ENCODE results near the gene SOX5.

The SOX5 gene

DNA sequence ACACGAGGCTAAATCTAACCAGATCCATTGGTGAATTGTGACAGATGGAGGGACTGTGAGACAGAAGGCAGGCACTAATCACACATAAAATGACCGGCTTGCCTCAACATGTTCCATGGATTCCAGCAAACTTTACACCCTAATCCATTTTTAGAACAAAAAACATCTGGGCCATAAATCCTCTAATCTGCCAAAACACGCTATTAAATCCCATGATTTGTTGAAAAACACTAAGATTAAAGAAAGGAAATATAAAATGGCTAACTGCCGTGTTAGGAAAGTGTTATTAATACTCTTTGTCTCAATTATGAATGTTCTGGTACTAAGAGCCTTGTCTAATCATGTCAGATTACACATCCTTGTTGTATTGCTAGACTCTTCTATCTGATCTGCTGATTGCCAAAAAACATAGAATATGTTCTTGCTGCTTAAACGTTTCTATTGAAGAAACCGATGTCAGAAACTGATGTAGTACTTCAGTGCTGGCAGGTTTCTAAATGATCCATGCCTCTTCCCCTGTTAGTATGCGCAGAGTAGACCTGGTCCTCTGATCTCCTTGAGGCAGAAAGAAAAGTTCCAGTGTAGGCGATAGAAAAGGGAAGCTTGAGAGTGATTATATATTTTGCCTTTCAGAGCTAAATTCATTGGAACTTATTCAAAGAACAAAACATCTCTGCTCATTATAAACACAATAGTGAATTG is 384.9 kb downstream of the SOX5 start:
- FAIRE-seq: no peak

DNA sequence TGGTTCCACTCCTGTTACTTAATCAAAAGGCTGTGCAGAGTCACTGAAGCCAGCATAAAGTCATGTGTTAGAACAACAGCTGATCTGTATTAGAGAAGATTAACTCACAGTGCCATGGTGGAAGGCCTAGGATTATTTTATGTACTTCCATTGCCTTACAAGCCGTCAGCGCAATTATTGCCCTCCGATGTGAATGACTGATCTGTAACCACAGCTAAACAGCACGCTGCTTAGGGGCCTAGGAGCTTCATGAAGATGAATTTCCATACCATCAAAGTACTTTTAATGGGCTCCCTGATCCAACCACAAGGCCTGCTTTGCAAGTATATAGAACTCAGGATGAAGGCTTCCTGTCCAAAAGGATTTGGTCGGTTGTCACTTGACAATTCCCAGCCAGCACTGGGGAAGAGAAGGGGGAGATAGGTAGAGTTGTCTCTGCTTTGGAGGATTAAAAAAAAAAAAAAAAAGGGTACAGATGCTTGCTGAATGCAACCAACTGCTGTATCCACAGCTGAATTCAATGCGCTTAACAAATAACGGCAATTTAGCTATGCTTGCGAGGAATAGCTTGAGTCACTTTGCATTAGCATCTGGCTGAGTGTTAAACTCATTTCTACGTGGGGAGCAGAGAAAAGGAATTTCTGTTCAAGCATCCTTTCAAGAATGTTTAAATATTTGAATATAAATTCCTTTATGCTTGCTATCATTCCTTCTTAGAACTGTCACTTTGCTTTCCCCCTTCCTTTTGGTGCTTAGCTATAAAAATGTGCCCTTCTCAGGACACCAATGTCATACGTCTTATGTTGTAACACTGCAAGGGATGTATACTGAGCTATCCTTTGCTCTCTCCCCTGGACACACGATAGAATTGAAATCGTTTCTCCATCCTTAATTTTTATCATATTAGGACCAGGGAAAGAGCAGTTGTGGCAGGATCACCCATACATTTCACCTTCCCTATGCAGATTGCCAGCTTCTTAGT is 387.8 kb downstream of the SOX5 start:
- no peak for FAIRE-seq
- no peak for DNase-seq (ENCODE audit: extremely low spot score, insufficient read length, low read depth)

More for the DNA sequence above, 384.9 kb downstream of the SOX5 start:
- DNase-seq (ENCODE audit: extremely low spot score, insufficient read length, low read depth): no peak

DNA sequence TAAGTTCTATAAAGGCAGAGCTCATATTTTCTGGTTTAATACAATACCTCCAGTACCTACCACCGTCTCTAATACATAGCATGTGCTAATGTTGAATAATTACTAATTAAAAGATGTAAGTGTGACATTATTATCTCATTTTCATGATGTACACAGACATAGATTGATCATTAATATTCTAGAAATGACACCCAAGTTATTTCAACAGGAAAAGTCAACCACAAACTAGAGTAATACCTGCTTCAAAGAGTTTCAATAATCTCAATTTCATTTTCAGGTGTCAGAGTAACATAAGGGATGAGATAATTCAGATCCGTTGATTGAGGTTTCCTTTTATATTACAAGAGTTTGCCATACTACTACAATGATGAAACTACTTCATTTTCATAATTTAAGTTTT is 388.9 kb downstream of the SOX5 start:
- peak; percentile 73 for FAIRE-seq
- no peak for DNase-seq (ENCODE audit: extremely low spot score, insufficient read length, low read depth)

DNA sequence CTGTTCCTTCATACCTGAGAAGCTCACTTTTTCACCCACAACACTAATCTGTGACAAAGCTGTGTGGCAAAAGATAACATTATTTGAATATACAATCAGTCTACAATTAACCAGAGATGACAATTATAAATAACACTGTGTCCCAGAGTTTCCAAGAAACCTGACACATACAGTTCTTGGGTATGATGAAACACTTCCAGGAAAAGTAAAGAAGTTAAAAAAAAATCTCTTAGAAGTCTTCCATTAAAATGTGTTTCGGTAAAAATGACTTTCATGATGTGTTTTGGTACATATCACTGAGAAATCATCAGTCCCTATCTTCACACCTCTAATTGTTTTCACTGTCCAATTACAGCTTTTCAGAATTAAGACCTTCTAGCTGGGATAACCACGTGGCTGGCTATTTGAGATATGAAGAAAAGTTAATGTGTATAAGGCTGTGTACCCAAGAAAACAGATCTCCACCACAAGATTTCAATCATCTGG is 390.2 kb downstream of the SOX5 start:
- DNase-seq (ENCODE audit: extremely low spot score, insufficient read length, low read depth) (no peak), FAIRE-seq (peak; percentile 9)

DNA sequence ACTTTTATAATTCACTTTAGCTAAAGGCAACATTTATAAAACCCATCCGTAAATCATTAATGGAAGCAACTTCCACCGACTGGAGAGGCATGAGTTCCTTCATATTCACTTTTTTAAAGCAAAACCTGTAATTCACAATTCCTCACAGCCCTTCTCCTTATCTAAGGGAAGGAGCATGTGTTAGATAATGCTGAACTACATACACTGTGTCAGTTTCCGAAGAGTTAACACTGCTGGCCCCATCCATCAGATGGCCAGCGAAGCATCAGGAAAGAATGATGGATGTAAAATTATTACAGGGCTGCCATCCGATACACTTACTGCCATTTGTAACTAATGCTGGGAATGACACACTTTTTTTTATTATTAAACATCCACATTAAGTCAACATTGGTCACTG is 392.8 kb downstream of the SOX5 start:
- no peak for FAIRE-seq
- DNase-seq (ENCODE audit: extremely low spot score, insufficient read length, low read depth): no peak

DNA sequence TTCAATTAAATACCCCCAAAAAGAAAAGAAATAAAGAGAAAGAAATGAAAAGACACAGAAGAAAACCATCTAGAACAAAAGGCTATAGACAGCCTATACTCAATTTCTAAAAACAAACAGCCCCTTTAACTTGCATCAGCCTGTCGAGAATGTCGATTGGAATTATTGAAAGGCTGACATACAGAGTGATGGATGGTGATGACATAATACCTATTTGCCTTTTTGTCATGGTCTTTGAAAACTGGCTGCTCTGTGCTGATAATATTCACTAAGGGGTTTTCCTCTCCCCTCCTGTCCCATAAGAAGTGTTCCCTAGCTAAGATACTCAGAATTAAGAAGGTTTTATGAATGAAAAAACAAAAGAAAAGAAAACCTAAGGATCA is 393.7 kb downstream of the SOX5 start:
- FAIRE-seq: no peak
- DNase-seq (ENCODE audit: extremely low spot score, insufficient read length, low read depth): no peak

DNA sequence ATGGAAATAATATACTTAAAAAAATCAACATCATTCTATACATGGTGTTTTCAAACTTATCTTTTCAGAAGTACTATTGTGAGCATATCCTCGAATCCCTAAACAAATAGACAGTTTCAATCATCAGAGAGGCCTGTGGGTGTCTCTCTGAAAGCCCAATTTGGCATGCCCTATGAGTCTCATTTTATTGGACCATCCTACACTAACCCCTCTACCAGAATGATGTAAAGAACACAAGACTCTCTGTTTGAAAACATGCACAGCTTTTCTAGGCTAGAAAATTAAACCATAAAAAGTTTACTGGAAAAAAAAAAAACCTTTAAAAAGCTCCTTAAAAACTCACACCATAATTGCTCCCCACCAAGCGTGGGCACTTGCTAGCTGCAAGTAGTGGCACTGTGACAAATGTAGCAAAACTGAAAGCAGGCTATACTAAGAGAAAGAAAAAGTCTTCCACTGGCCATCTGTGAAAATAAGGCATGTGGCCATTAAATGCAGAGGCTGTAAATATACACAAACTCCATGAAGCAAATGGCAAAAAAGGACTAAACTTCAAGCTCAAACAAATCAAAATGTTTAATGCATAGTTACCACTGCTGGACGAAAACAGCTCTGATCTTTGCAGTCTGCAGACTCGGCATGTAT is 394.2 kb downstream of the SOX5 start:
- FAIRE-seq: no peak
- DNase-seq (ENCODE audit: extremely low spot score, insufficient read length, low read depth): no peak

DNA sequence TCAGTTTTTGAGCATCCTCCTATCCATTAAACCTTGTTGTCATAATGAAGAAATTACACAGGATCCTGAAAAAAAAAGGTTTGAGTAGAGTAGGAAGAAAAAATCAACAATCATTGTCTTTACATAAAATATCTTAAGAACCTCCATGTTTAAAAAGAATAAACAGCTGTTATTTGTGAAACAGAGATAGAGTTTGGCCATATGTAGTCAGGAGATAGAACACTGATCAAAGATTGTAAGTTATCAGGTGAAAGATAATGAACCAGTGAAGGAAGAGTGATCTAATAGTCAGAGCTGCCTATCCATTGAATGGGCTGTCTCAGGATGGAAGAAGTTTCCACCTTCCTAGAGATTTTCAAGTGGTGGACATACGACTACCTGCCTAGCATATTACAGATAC is 397.1 kb downstream of the SOX5 start:
- FAIRE-seq: no peak
- no peak for DNase-seq (ENCODE audit: extremely low spot score, insufficient read length, low read depth)

DNA sequence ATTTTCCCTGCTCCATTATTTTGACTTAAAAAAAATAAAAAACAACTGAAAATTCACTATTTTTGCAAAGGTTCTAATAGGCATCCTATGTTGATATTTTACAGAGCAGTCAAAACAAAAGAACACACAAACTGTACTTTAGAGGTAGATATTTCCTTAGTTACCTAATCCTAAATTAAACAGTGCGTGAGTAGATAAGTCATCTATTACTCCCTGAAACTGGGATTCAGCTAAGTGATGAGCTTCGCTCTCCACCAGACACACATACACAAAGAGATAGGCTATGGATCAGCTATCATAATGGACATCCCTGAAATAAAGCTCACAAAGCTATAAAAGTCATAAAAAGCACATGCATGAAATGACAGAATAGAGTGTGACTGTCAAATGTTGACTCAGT is 398.7 kb downstream of the SOX5 start:
- DNase-seq (ENCODE audit: extremely low spot score, insufficient read length, low read depth): no peak
- FAIRE-seq: no peak

DNA sequence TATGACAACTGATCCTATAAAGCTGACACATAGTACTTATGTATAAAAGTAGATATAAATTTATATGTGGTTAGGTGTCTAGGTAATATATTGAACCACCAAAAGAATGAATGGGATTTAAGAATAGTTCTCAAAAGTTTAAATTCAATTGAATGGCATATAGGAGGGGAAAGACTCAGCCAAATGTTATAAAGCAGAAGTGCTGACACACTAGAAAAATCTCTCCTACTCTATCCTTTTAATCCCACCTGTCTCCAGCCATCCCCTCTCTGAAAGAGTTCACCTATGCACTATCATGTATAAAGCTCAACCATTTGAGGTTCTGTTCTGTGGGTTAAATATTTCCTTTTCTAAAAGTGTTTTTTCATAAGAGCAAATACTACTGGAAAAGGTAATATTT is 400.7 kb downstream of the SOX5 start:
- no peak for DNase-seq (ENCODE audit: extremely low spot score, insufficient read length, low read depth)
- FAIRE-seq: no peak

DNA sequence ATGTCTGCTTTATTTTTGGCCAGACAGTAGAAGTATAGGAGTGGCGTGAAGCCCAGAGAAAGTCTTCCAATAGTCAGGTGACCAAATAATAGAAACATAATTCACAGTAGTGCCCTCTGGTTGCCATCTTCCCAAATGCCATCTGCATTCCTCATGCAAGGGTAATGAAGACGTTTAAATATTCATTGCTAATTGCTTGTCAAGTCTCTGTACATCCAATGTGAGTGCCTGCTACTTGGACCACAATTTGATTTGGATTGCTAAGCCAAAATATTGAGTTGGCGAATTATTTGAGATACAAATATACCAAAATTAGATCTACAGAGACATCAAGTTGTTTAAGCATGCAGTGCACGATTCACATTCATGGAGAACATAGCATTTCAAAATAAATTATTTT is 402.7 kb downstream of the SOX5 start:
- no peak for DNase-seq (ENCODE audit: extremely low spot score, insufficient read length, low read depth)
- no peak for FAIRE-seq

DNA sequence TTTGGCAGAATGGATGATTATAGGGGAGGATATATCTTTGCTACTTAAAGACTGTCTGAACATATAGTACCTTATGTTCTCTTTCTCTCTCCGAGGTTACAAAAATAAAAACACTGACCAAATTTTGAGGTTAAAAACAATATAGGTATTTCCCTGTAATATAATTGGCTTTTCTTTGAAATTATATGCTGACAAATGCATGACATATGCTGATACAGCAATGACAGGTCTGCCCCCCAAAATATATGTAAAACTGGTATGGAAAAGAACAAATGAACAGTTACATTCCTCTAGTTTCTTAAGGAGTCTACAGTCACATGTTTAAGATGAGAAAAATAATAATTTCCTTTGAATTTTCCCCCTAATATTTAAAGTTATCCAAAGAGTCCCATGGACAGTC is 405.7 kb downstream of the SOX5 start:
- FAIRE-seq: no peak
- no peak for DNase-seq (ENCODE audit: extremely low spot score, insufficient read length, low read depth)

DNA sequence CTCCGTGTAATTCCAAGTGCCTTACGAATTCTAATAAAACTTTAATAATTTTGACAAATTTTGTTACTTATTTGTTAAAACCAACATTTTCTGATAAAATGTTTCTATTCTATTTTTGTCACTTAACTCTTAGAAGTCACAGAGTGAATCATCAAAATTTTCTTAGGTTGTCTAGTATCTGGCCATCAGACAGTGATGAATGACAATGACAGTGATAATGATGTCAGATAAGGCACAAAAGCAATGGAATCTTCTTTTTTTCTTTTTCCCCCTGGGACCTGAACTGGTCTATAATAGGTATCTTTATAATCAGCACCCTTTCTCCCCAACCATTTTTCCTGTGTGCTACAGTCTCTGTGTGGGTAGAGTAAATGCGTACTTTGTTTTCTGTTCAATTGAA is 407.3 kb downstream of the SOX5 start:
- FAIRE-seq: no peak
- no peak for DNase-seq (ENCODE audit: extremely low spot score, insufficient read length, low read depth)

DNA sequence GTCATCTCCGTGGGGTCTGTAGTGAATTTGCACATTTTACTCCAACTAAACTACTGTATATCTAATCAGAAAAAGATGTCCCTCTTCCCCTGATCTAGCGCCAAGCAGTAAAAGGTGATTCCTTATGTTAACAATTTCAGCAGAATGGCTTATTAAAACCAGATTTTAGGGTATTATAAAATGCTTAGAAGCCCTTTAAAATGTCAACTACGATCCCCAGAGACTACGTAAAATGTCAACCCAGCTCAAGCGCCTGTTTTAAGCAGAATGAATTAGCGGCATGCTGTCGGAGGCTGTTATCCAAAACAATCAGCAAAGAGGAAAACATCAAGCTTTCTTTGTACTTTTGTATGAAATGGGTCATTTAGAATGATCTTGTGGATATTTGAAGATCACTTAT is 408.9 kb downstream of the SOX5 start:
- FAIRE-seq: no peak
- no peak for DNase-seq (ENCODE audit: extremely low spot score, insufficient read length, low read depth)

DNA sequence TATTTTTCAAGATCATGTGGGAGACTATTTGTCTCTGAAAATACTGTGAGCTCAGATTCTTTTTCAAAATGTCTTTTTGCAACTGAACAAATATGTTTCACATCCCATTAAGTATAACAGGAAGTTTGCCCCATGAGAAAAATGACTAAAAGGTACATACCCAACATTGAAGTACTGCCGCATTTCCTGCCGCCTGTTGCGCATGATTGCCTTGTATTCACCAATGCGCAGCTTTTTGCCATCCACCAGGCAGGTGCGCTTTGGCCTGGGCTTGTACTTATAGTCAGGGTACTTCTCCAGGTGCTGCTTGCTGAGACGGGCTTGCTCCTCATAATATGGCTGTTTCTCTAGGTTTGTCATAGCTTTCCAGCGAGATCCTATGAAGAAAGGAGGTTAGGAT is 413.2 kb downstream of the SOX5 start:
- no peak for DNase-seq (ENCODE audit: extremely low spot score, insufficient read length, low read depth)
- peak; percentile 83 for FAIRE-seq

DNA sequence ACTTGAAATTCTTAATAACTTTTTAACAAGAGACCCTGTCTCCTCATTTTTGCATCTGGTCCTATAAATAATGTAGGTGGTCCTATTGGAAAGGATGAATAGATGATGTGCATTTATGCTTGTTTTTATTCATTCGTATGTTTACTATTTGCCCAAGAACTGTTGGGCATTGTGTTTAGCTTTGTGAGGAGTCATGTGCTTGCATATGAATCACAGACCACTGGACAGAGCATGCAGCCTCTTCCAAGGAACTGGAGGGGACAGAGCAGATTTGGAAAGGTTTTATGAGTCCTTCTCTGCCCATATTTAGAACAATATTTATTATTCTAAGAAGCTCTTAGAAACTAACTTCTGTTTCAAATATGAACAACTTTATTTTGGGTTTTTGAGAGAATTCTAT is 414.0 kb downstream of the SOX5 start:
- FAIRE-seq: no peak
- no peak for DNase-seq (ENCODE audit: extremely low spot score, insufficient read length, low read depth)

DNA sequence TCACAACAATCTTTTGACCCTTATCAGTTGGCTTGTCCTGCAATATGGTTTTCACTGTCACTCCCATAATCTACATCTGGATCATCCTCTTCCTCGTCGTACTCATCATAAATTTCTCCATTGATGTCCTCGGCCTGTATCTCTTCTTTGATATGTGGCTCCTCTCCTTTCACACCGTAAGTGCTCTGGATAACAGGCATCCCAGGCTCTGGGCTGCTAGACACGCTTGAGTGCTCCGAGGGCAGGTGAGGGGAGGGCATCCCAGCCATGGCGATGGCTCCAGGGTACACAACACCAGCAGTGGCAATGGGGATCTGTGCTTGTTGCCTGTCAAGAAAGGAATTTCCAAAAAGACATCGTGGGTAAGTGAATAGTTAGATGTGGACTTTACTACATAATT is 415.3 kb downstream of the SOX5 start:
- no peak for DNase-seq (ENCODE audit: extremely low spot score, insufficient read length, low read depth)
- FAIRE-seq: no peak

DNA sequence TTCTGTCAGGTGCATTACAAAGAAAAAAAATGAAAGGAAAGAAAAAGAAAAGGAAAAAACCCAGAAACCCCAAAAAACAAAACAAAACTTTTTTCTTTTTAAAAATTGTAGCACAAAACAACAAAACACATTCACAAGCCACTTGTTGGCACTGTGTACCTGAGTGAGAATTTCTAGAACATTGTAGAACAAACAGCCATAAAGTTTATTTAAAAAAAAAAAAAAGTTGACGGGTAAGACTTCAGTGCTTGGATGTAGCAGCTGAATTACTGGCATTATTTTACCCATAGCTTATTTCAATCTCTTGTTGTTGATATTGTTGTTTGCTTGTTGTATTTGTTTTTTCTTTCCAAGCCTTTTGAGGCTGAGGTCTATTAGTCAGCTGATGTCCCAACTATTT is 415.8 kb downstream of the SOX5 start:
- DNase-seq (ENCODE audit: extremely low spot score, insufficient read length, low read depth): no peak
- no peak for FAIRE-seq

DNA sequence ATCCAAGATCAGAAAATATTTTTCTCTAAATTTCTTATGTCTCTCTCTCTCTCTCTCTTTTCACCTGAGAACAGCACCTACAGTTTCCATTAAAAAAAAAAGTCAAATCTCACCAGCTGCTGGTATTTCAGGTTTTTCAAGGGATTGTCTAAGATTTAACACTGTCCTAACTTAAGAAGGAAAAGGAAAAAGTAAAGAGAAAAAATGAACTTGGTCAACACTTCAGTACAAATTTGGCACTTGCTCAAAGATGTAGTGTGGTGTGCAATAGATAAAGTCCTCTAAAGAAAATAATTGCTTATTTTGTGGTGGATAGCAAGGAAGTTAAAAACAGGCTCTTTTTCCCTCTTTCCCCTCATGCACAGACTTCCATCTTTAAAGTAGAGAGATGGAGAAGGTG is 416.2 kb downstream of the SOX5 start:
- no peak for DNase-seq (ENCODE audit: extremely low spot score, insufficient read length, low read depth)
- no peak for FAIRE-seq

DNA sequence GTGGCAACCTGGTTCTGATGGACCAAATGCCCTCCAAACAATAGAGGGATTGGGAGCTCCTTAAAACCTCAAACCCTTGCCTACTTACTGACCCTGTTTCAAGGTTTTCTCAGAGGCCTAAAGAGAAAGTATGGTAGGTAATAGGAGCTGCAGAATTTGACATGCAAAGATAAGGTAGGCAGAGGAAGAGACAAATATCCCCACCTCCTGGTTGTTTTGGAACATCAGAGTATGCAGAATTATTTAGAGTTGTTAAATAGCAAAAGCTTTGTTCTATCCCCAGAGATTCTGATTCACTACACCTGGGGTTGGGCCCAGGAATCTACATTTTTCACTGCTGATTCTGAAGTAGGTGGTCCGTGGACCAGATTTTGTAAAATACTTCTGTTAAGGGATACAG is 421.2 kb downstream of the SOX5 start:
- no peak for FAIRE-seq
- no peak for DNase-seq (ENCODE audit: extremely low spot score, insufficient read length, low read depth)
